ENCODE results near the gene BEX1. TPM values are rescaled to one million over a fixed set of nuclear protein-coding genes. Genes with fewer than 3 reads are reported as not detected.
"Not testable (repeated sequence)": the region's sequence is repeated elsewhere in the genome, so short reads cannot be mapped to it uniquely, and the experiment has no call there.

BEX1 gene
- total RNA-seq, 2 donors from 2014 or later = 83.6 to 144 TPM

- H3K27ac Mint-ChIP-seq; H3K36me3 Mint-ChIP-seq (ENCODE audit: low read depth); H3K36me3 ChIP-seq (ENCODE audit: control insufficient read depth, insufficient read depth, low read length); H3K4me3 Mint-ChIP-seq; H3K4me3 ChIP-seq (ENCODE audit: low read length); H3K27me3 Mint-ChIP-seq (ENCODE audit: insufficient read depth); H3K4me1 ChIP-seq (ENCODE audit: control insufficient read depth, insufficient read depth, low read length); DNase-seq; H3K27ac ChIP-seq (ENCODE audit: low read depth, low read length); H3K27me3 ChIP-seq (ENCODE audit: control insufficient read depth, insufficient read depth, low read length, poor library complexity, severe bottlenecking); H3K9ac ChIP-seq (ENCODE audit: extremely low read depth, low read length, poor library complexity, severe bottlenecking): not testable (repeated sequence)
- Mint-ChIP-seq H3K4me1 (peaks cover 12% of the 10 kb centered on the region), H3K9me3 (peaks cover 59% of the 10 kb centered on the region)
- WGBS, 2 experiments (ENCODE audit: insufficient coverage in 1 of 2, insufficient read length in 1 of 2) = no CpG with 5 or more reads among the region's 2 CpGs
- peaks cover 19% of the 10 kb centered on the region for H3K9me3 ChIP-seq (ENCODE audit: control insufficient read depth, low read length)
Observed at GRCh38 chrX:103103866-103104265, 39.9 kb upstream of the BEX1 start.

- peak overlapping the region; percentile 85 for H3K27ac ChIP-seq (ENCODE audit: low read depth, low read length)
- H3K36me3 ChIP-seq (ENCODE audit: control insufficient read depth, insufficient read depth, low read length) = no peaks in the 10 kb centered on the region
- no peaks in the 10 kb centered on the region for H3K27me3 Mint-ChIP-seq (ENCODE audit: insufficient read depth)
- peaks cover 8% of the 10 kb centered on the region for H3K9me3 ChIP-seq (ENCODE audit: control insufficient read depth, low read length)
- H3K36me3 Mint-ChIP-seq (ENCODE audit: low read depth) = no peaks in the 10 kb centered on the region
- H3K4me1 ChIP-seq (ENCODE audit: control insufficient read depth, insufficient read depth, low read length) = no peaks in the 10 kb centered on the region
- peaks cover 54% of the 10 kb centered on the region for H3K9me3 Mint-ChIP-seq
- H3K4me3 ChIP-seq (ENCODE audit: low read length) = no peak overlapping the region
- no peak for TF ChIP-seq CTCF (conservative IDR thresholded peaks at IDR 0.05)
- peak; percentile 66 for DNase-seq
- H3K9ac ChIP-seq (ENCODE audit: extremely low read depth, low read length, poor library complexity, severe bottlenecking) = no peak overlapping the region
- H3K4me3 Mint-ChIP-seq = no peak overlapping the region
- peak overlapping the region; percentile 88 for H3K27ac Mint-ChIP-seq
- WGBS, 2 experiments (ENCODE audit: insufficient coverage in 1 of 2, insufficient read length in 1 of 2) = no CpG with 5 or more reads among the region's 3 CpGs
- peaks cover 16% of the 10 kb centered on the region for H3K4me1 Mint-ChIP-seq
- no peaks in the 10 kb centered on the region for H3K27me3 ChIP-seq (ENCODE audit: control insufficient read depth, insufficient read depth, low read length, poor library complexity, severe bottlenecking)
Observed at GRCh38 chrX:103101299-103102042, 37.5 kb upstream of the BEX1 start.

- no peaks in the 10 kb centered on the region for H3K27me3 ChIP-seq (ENCODE audit: control insufficient read depth, insufficient read depth, low read length, poor library complexity, severe bottlenecking)
- H3K4me1 ChIP-seq (ENCODE audit: control insufficient read depth, insufficient read depth, low read length) = no peaks in the 10 kb centered on the region
- Mint-ChIP-seq H3K9me3 (peaks cover 54% of the 10 kb centered on the region), H3K4me1 (peaks cover 16% of the 10 kb centered on the region), H3K27ac (no peak overlapping the region), H3K36me3 (ENCODE audit: low read depth) (no peaks in the 10 kb centered on the region), H3K27me3 (ENCODE audit: insufficient read depth) (no peaks in the 10 kb centered on the region), H3K4me3 (no peak overlapping the region)
- H3K27ac ChIP-seq (ENCODE audit: low read depth, low read length) = no peak overlapping the region
- 83 to 96% methylated on average over 2 to 3 of the region's 4 CpGs for WGBS, 2 experiments (ENCODE audit: insufficient coverage in 1 of 2, insufficient read length in 1 of 2)
- no peak for DNase-seq
- H3K9ac ChIP-seq (ENCODE audit: extremely low read depth, low read length, poor library complexity, severe bottlenecking) = no peak overlapping the region
- no peak overlapping the region for H3K4me3 ChIP-seq (ENCODE audit: low read length)
- no peaks in the 10 kb centered on the region for H3K36me3 ChIP-seq (ENCODE audit: control insufficient read depth, insufficient read depth, low read length)
- H3K9me3 ChIP-seq (ENCODE audit: control insufficient read depth, low read length) = peaks cover 2% of the 10 kb centered on the region
- no peak for TF ChIP-seq CTCF (conservative IDR thresholded peaks at IDR 0.05)
Observed at GRCh38 chrX:103100484-103100883, 36.5 kb upstream of the BEX1 start.

All from endodermal cell (in vitro differentiated cells).